K562 (cell line): ENCODE data around the gene GMDS. TPM values are rescaled to one million over a fixed set of nuclear protein-coding genes. Genes with fewer than 3 reads are reported as not detected.

Experiments
- ATAC-seq: fragments of 200-7000 bp; cut with Tn5 transposase; 3 replicates; pipeline ENCODE4 v1.9.1; 2020; ENCODE audit warnings: moderate library complexity
- BruUV-seq: library from RNA; stranded (reverse); fragments of 400-500 nt; replicated peaks from 2 replicates; lab custom pipeline; 2021; lab: Mats Ljungman, UMichigan
- CTCF ChIA-PET: fragments of 300-600 bp; formaldehyde crosslinking; extraction: SDS; loops from one replicate; lab custom pipeline; 2021; ENCODE audit warnings: low intra/inter-chr PET ratio; lab: Yijun Ruan, JAX
- POLR2A ChIA-PET: fragments of 300-600, 350-650 bp; sonication (Branson Sonifier 250); formaldehyde crosslinking; extraction: SDS; loops from one replicate; lab custom pipeline; 2021; ENCODE audit warnings: antibody characterized with exemption, inconsistent platforms; lab: Yijun Ruan, JAX
- DNase-seq, 4 experiments: peaks; one replicate each; pipeline versions ENCODE4 v3.0.0 to v3.0.0-alpha.2; 2011 to 2018; ENCODE audit warnings: low spot score in 3 of 4, mixed read lengths in 3 of 4; ENCODE audit errors: extremely low read depth in 1 of 4
- FAIRE-seq: peaks from 2 replicates; lab custom pipeline; 2011; peaks lifted over from hg19 to GRCh38; lab: Jason Lieb, UNC
- H2AFZ ChIP-seq: 2 replicates; pipeline ENCODE4 v1.6.0; 2011; ENCODE audit warnings: low read depth, low read length, control low read depth, inconsistent platforms
- H3K27ac ChIP-seq: fragments of 200-600 bp; 3 replicates; pipeline ENCODE4 v1.8.0; 2011; ENCODE audit warnings: low read depth, mild to moderate bottlenecking, control low read depth, inconsistent platforms, low read length, moderate library complexity, mixed read lengths; ENCODE audit errors: extremely low read depth
- H3K27me3 ChIP-seq, 2 experiments: fragments of 300-600 bp in 1 of 2; 2 replicates in 1 of 2; 3 replicates in 1 of 2; pipeline versions ENCODE4 v1.6.0 to v1.8.0; 2011; ENCODE audit warnings: inconsistent platforms in 2 of 2, low read length in 2 of 2, mild to moderate bottlenecking in 1 of 2, mixed read lengths in 1 of 2, moderate library complexity in 1 of 2; ENCODE audit not compliant: control insufficient read depth in 2 of 2, insufficient read depth in 2 of 2
- H3K36me3 ChIP-seq: fragments of 300-600 bp; 3 replicates; pipeline ENCODE4 v1.8.0; 2011; ENCODE audit warnings: mild to moderate bottlenecking, low read length, inconsistent platforms; ENCODE audit not compliant: control insufficient read depth, insufficient read depth
- H3K4me1 ChIP-seq, 2 experiments: fragments of 200-600 bp in 1 of 2; replicated peaks in 1 of 2; 2 replicates in 1 of 2; 3 replicates in 1 of 2; pipeline versions ENCODE4 v1.5.1 to v1.8.0; 2011; ENCODE audit warnings: inconsistent platforms in 2 of 2, low read length in 2 of 2, mild to moderate bottlenecking in 1 of 2, mixed read lengths in 1 of 2, moderate library complexity in 1 of 2; ENCODE audit not compliant: control insufficient read depth in 2 of 2, insufficient read depth in 2 of 2
- H3K4me2 ChIP-seq: 2 replicates; pipeline ENCODE4 v1.6.1; 2011; ENCODE audit warnings: low read length, control low read depth, inconsistent platforms, mixed read lengths; ENCODE audit not compliant: insufficient read depth
- H3K4me3 ChIP-seq: fragments of 200-600 bp; sonication (generic), shearing (Covaris generic); 2 replicates; pipeline ENCODE4 v1.5.1; 2016; ENCODE audit warnings: control low read depth, inconsistent platforms
- H3K79me2 ChIP-seq: fragments of 200-600 bp; 3 replicates; pipeline ENCODE4 v1.8.0; 2011; ENCODE audit warnings: low read length, inconsistent platforms; ENCODE audit not compliant: control insufficient read depth, insufficient read depth
- H3K9ac ChIP-seq, 2 experiments: 2 replicates each; pipeline versions ENCODE4 v1.6.0 to v1.6.1; 2011; ENCODE audit warnings: low read depth in 2 of 2, low read length in 2 of 2, control low read depth in 1 of 2, inconsistent platforms in 1 of 2, mild to moderate bottlenecking in 1 of 2, mixed read lengths in 1 of 2; ENCODE audit not compliant: insufficient read depth in 1 of 2
- H3K9me1 ChIP-seq: one replicate; pipeline ENCODE4 v1.6.0; 2011; ENCODE audit warnings: inconsistent platforms, mild to moderate bottlenecking, low read length, moderate library complexity; ENCODE audit not compliant: control insufficient read depth, insufficient read depth
- H3K9me3 ChIP-seq: replicated peaks from 2 replicates; pipeline ENCODE4 v1.5.1; 2011; ENCODE audit warnings: low read depth, low read length, inconsistent platforms; ENCODE audit not compliant: control insufficient read depth, insufficient read depth
- H4K20me1 ChIP-seq: replicated peaks from 2 replicates; pipeline ENCODE4 v1.6.1; 2011; ENCODE audit warnings: low read length, inconsistent platforms, mixed read lengths; ENCODE audit not compliant: control insufficient read depth, insufficient read depth
- CEBPB ChIP-seq: fragments of 450-650 bp; IDR thresholded peaks from 2 replicates; pipeline ENCODE4 v1.6.1; 2016; ENCODE audit warnings: missing genetic modification characterization, missing compliant biosample characterization
- CEBPG ChIP-seq, 3 experiments: fragments of 200-800 bp in 1 of 3; sonication (Bioruptor generic) in 1 of 3; sonication (generic) in 1 of 3; formaldehyde crosslinking in 1 of 3; IDR thresholded peaks in 2 of 3; conservative IDR thresholded peaks in 1 of 3; 2 replicates each; pipeline versions ENCODE4 v1.6.1 to v1.8.0; 2016 to 2022; ENCODE audit warnings: missing compliant biosample characterization in 2 of 3, missing genetic modification characterization in 2 of 3, mild to moderate bottlenecking in 1 of 3, missing genetic modification reagents in 1 of 3
- CREBBP ChIP-seq: IDR thresholded peaks from one replicate; pipeline ENCODE4 v1.6.1; 2012; ENCODE audit warnings: low read depth, mild to moderate bottlenecking, control low read depth, inconsistent platforms, low read length
- KLF10 ChIP-seq: fragments of 250-450 bp; sonication (Bioruptor Pico); IDR thresholded peaks from 2 replicates; pipeline ENCODE4 v1.6.1; 2021; ENCODE audit warnings: matching md5 sums
- RFX7 ChIP-seq: fragments of 250-450 bp; sonication (Bioruptor Pico); IDR thresholded peaks from 2 replicates; pipeline ENCODE4 v1.5.1; 2021; ENCODE audit warnings: mild to moderate bottlenecking
- TAF7 ChIP-seq: fragments of 450-650 bp; IDR thresholded peaks from 2 replicates; pipeline ENCODE4 v1.6.1; 2016; ENCODE audit warnings: missing genetic modification characterization, missing compliant biosample characterization
- TOE1 ChIP-seq, 2 experiments: fragments of 450-650 bp in 1 of 2; sonication (generic) in 1 of 2; formaldehyde crosslinking in 1 of 2; IDR thresholded peaks; 2 replicates each; pipeline versions ENCODE4 v1.7.1 to v1.8.0; 2016 to 2022; ENCODE audit warnings: borderline replicate concordance in 2 of 2, mild to moderate bottlenecking in 2 of 2, antibody characterized with exemption in 1 of 2, inconsistent platforms in 1 of 2, low read depth in 1 of 2, missing genetic modification reagents in 1 of 2, moderate library complexity in 1 of 2
- ZNF445 ChIP-seq: fragments of 250-450 bp; sonication (Bioruptor Pico); IDR thresholded peaks from 2 replicates; pipeline ENCODE4 v1.4.0; 2020; ENCODE audit warnings: low read depth, mild to moderate bottlenecking, moderate library complexity
- ZNF609 ChIP-seq: sonication (generic); formaldehyde crosslinking; IDR thresholded peaks from 2 replicates; pipeline ENCODE4 v1.8.1; 2023; ENCODE audit warnings: missing genetic modification reagents, mild to moderate bottlenecking, borderline replicate concordance
- in situ Hi-C: fragments of 300-500 bp; cut with MboI; formaldehyde crosslinking; loops from 4 replicates; pipeline ENCODE4 v1.15.0; 2018; ENCODE audit warnings: inconsistent platforms, mixed read lengths
- intact Hi-C: fragments of 100-400 bp; cut with micrococcal nuclease; formaldehyde crosslinking; loops from 2 replicates; pipeline ENCODE4 v1.14.2; 2022
- polyA plus RNA-seq, 8 experiments: library from polyadenylated mRNA; depleted of rRNA in 4 of 8; stranded (reverse) in 5 of 8; unstranded in 3 of 8; fragments of >200 nt; fragmentation: Nextera tagmentation in 2 of 8; fragmentation: Illumina TruSeq in 1 of 8; extraction: Ambion mirVana in 2 of 8; extraction: Trizol in 1 of 8; gene quantifications; 2 replicates each; pipeline versions ENCODE4 v1.2.1 to v1.2.3, GENCODE V29; 2011 to 2014; ENCODE audit warnings: inconsistent platforms in 1 of 8, missing spikeins in 1 of 8
- total RNA-seq, 7 experiments: library from RNA; depleted of rRNA in 6 of 7; stranded (reverse); fragments of >200 nt in 6 of 7; fragmentation: Illumina TruSeq in 2 of 7; extraction: Trizol in 2 of 7; gene quantifications; 2 replicates each; pipeline versions ENCODE4 v1.2.1 to v1.2.3, GENCODE V29; 2011 to 2021; ENCODE audit warnings: low replicate concordance in 1 of 7

Gene GMDS
- total and polyA plus RNA-seq, 9 of the 15 experiments (the other 6 are each of a cell fraction or from before 2014, with no cell fraction given): 0.48 to 31.8 (median 13.4) TPM

GRCh38 chr6:2179950-2180349, 65.5 kb downstream of the GMDS start:
- in situ Hi-C loops: loop anchor here (10.0 kb wide), 1 partner anchor 575 kb away; the partner anchor contains the start of gene FOXC1
- peaks cover 0 to 4% of the 10 kb centered on the region in 2 experiments; a peak in 2 of 5 replicates for H3K27me3 ChIP-seq
- no peaks in the 10 kb centered on the region for H3K79me2 ChIP-seq
- H3K4me1 ChIP-seq: no peaks in the 10 kb centered on the region
- no TSS peak for BruUV-seq
- peaks cover 4% of the 10 kb centered on the region; the same call in 1 of the 2 replicates for H4K20me1 ChIP-seq
- no peak for TF ChIP-seq CREBBP
- no peak for TF ChIP-seq TAF7 (tag)
- TF ChIP-seq ZNF609: no peak
- no peak for TF ChIP-seq KLF10 (CRISPR knock-in tag)
- no peak for TF ChIP-seq CEBPG (CRISPR knock-in tag; IDR thresholded peaks at IDR 0.05)
- 0 out of 4 replicates have a peak, but pooled peaks of 1 of the 2 experiments have one; percentile 27 for TF ChIP-seq CEBPG (tag; conservative IDR thresholded peaks at IDR 0.05 in 1 of 2, IDR thresholded peaks at IDR 0.05 in 1 of 2)
- no peak for TF ChIP-seq TOE1 (IDR thresholded peaks at IDR 0.05; ENCODE audit: borderline replicate concordance)
- no peak for TF ChIP-seq TOE1 (CRISPR knock-in tag; IDR thresholded peaks at IDR 0.05; ENCODE audit: borderline replicate concordance, low read depth)
- no peak for TF ChIP-seq RFX7 (CRISPR knock-in tag)
- TF ChIP-seq CEBPB (tag): peak; percentile 56; the same call in 1 of the 2 replicates
- no peak for TF ChIP-seq ZNF445 (CRISPR knock-in tag)
- TF ChIP-seq, all 486 proteins: peak for 2
- Histone ChIP-seq H3K9me3 (no peaks in the 10 kb centered on the region), H3K4me2 (no peak overlapping the region), H3K9me1 (no peaks in the 10 kb centered on the region), H3K36me3 (no peaks in the 10 kb centered on the region), H3K4me3 (no peak overlapping the region), H3K9ac (no peak overlapping the region), H3K27ac (no peak overlapping the region), H2AFZ (no peak overlapping the region)
- ATAC-seq (no peak), DNase-seq (no peak), FAIRE-seq (no peak)
- intact Hi-C loops: no loop called here
- CTCF ChIA-PET: no interaction called here
- POLR2A ChIA-PET: no interaction called here
